GM04504 (cell line): ENCODE measurements around the gene HCN3.
"Not testable (repeated sequence)": the region's sequence is repeated elsewhere in the genome, so short reads cannot be mapped to it uniquely, and the experiment has no call there.

Experiments used
- DNase-seq: peaks from one replicate; pipeline ENCODE4 v3.0.0-alpha.2; 2012; ENCODE audit warnings: low read depth

HCN3 gene

GRCh38 chr1:155277070-155277901 is at the start of gene HCN3:
Gene HCN3 (plus strand): TSS chr1:155277463. CDS start chr1:155277591, 128 bp downstream.
- DNase-seq, result peak; percentile 87

GRCh38 chr1:155228096-155228427 is 49.2 kb upstream of the HCN3 start:
- no peak for DNase-seq

- DNase-seq, result not testable (repeated sequence)
These were observed 46.0 kb upstream of the HCN3 start for GRCh38 chr1:155231302-155231701.

- not testable (repeated sequence) for DNase-seq
These were observed 45.0 kb upstream of the HCN3 start for GRCh38 chr1:155232001-155232978.

- not testable (repeated sequence) for DNase-seq
These were observed 43.8 kb upstream of the HCN3 start for GRCh38 chr1:155233502-155233901.

GRCh38 chr1:155235375-155235774 is 41.9 kb upstream of the HCN3 start:
- not testable (repeated sequence) for DNase-seq

- DNase-seq, result no peak
These were observed 40.8 kb upstream of the HCN3 start for GRCh38 chr1:155236451-155236850.

GRCh38 chr1:155241069-155241679 is 36.1 kb upstream of the HCN3 start:
- DNase-seq, result peak; percentile 78

- DNase-seq, result no peak
These were observed 35.4 kb upstream of the HCN3 start for GRCh38 chr1:155241841-155242264.

- DNase-seq, result no peak
These were observed 34.4 kb upstream of the HCN3 start for GRCh38 chr1:155242805-155243358.

- DNase-seq, result peak; percentile 98
These were observed 32.7 kb upstream of the HCN3 start for GRCh38 chr1:155244368-155245162.

GRCh38 chr1:155245163-155245524 is 32.1 kb upstream of the HCN3 start:
- DNase-seq, result no peak

GRCh38 chr1:155246796-155247195 is 30.5 kb upstream of the HCN3 start:
- DNase-seq, result not testable (repeated sequence)

GRCh38 chr1:155247667-155248553 is 29.4 kb upstream of the HCN3 start:
- DNase-seq, result no peak

GRCh38 chr1:155250246-155250632 is 27.0 kb upstream of the HCN3 start:
- no peak for DNase-seq

GRCh38 chr1:155250633-155251449 is 26.4 kb upstream of the HCN3 start:
- DNase-seq, result peak; percentile 72

GRCh38 chr1:155251566-155251965 is 25.7 kb upstream of the HCN3 start:
- no peak for DNase-seq

- DNase-seq, result no peak
These were observed 24.1 kb upstream of the HCN3 start for GRCh38 chr1:155253208-155253607.

GRCh38 chr1:155253797-155254196 is 23.5 kb upstream of the HCN3 start:
- DNase-seq, result no peak
